SH-SY5Y (cell line): ENCODE measurements around the gene SLC39A7.

Source experiments
- GATA2 ChIP-seq: IDR thresholded peaks from 2 replicates; pipeline ENCODE4 v1.6.1; 2011; ENCODE audit warnings: mild to moderate bottlenecking, low read depth, low read length
- GATA3 ChIP-seq: IDR thresholded peaks from 2 replicates; pipeline ENCODE4 v1.6.1; 2011; ENCODE audit warnings: low read depth, mild to moderate bottlenecking, low read length, moderate library complexity

DNA sequence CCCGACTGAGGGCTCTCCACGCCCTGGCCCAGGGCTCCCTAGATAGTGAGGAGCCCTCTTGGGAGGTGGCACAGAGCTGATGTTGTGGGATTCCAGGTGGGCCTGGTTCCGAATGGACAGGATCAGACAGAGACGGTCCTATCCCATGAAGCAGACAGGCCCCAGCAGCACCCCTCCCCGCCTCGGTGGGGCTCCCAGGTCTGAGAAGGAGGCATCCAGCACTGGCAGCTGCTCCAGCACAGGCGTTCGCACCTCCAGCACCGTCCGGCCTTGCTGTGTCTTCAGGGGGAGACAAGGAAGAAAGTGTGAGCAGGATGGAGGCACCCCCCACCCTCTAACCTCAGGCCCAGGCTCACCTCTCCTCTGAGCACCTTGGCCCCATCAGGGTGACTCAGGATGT, 37.1 kb upstream of the SLC39A7 start:
- TF ChIP-seq GATA3 (no peak), GATA2 (no peak)
